Gastroesophageal sphincter (tissue), 4 donors: ENCODE results near the gene COA3. TPM values are rescaled to one million over a fixed set of nuclear protein-coding genes. Genes with fewer than 3 reads are reported as not detected.
A peak's percentile ranks its signal among the peaks of the same experiment; 100 is the strongest.
"Not testable (repeated sequence)": the region's sequence is repeated elsewhere in the genome, so short reads cannot be mapped to it uniquely, and the experiment has no call there.

Experiments
- ATAC-seq: fragments of 150-250 bp; one replicate; pipeline ENCODE4 v1.9.1; 2016; ENCODE audit warnings: mild to moderate bottlenecking, moderate library complexity
- H3K27ac ChIP-seq, 4 donors: fragments of 200-600 bp; sonication (generic) in 3 of 4; 1 replicate in 3 of 4; 2 replicates in 1 of 4; pipeline ENCODE4 v1.5.1; 2016 to 2019
- H3K27me3 ChIP-seq: fragments of 200-600 bp; sonication (generic); one replicate; pipeline ENCODE4 v1.5.1; 2019
- H3K36me3 ChIP-seq, 2 donors: fragments of 200-600 bp; sonication (generic); one replicate each; pipeline ENCODE4 v1.5.1; 2019; ENCODE audit warnings: control low read depth in 1 of 2
- H3K4me1 ChIP-seq, 3 donors: fragments of 200-600 bp; sonication (generic); 1 replicate in 2 of 3; 2 replicates in 1 of 3; pipeline ENCODE4 v1.5.1; 2016 to 2019; ENCODE audit warnings: control low read depth in 2 of 3
- H3K4me3 ChIP-seq, 2 donors: fragments of 200-600 bp; sonication (generic); one replicate each; pipeline ENCODE4 v1.5.1; 2019; ENCODE audit warnings: mild to moderate bottlenecking in 1 of 2, moderate library complexity in 1 of 2
- H3K9me3 ChIP-seq, 3 donors: fragments of 200-600 bp; sonication (generic); one replicate each; pipeline ENCODE4 v1.5.1; 2017 to 2019; ENCODE audit warnings: control low read depth in 2 of 3
- CTCF ChIP-seq, 4 experiments: fragments of 200-600 bp in 2 of 4; fragments of 450-650 bp in 2 of 4; sonication (generic) in 1 of 4; IDR thresholded peaks; one replicate each; pipeline ENCODE4 v1.5.1; 2017 to 2019; ENCODE audit warnings: antibody characterized with exemption in 4 of 4, mild to moderate bottlenecking in 2 of 4, moderate library complexity in 2 of 4
- EP300 ChIP-seq: sonication (generic); formaldehyde crosslinking; IDR thresholded peaks from one replicate; pipeline ENCODE4 v1.6.1; 2017; ENCODE audit warnings: antibody characterized with exemption, mild to moderate bottlenecking
- POLR2A ChIP-seq, 2 donors: fragments of 450-650 bp; IDR thresholded peaks; one replicate each; pipeline ENCODE4 v1.6.1; 2017; ENCODE audit warnings: antibody characterized with exemption in 2 of 2, mild to moderate bottlenecking in 2 of 2, moderate library complexity in 1 of 2
- POLR2AphosphoS5 ChIP-seq: sonication (generic); formaldehyde crosslinking; IDR thresholded peaks from one replicate; pipeline ENCODE4 v1.6.1; 2017; ENCODE audit warnings: antibody characterized with exemption
- WGBS, 2 donors: methylation state at CpG; one replicate each; pipeline ENCODE4 v1.1.5; 2018; ENCODE audit warnings: low coverage in 1 of 2; 5-methylcytosine and 5-hydroxymethylcytosine counted together
- total RNA-seq, 4 donors: library from RNA; depleted of rRNA; stranded (reverse); fragments of >200 nt; gene quantifications; one replicate each; pipeline ENCODE4 v1.1.0, GENCODE V29; 2016

The COA3 gene
- total RNA-seq, 4 donors from 2014 or later: 55.3 to 81.4 (median 66.8) TPM

- peak within 1 kb of the TSS; percentile 53 to 66 for H3K4me3 ChIP-seq
- WGBS, 2 donors: 0% methylated on average over 3 of the region's 39 CpGs
- H3K27ac ChIP-seq: peak within 1 kb of the TSS; percentile 31 to 93 (median 88)
- no peaks in the 10 kb centered on the region for H3K9me3 ChIP-seq
- ATAC-seq: peak; percentile 93
- peaks cover 0 to 36% of the 10 kb centered on the region in 2 donors for H3K36me3 ChIP-seq
- TF ChIP-seq CTCF (IDR thresholded peaks at IDR 0.05) (peak in 2 of 4 experiments; percentile 8 to 46), EP300 (no peak), POLR2AphosphoS5 (peak; percentile 77), POLR2A (IDR thresholded peaks at IDR 0.05) (peak; percentile 29 to 64)
- peaks cover 0 to 23% (median 5%) of the 10 kb centered on the region in 3 donors for H3K4me1 ChIP-seq
- no peaks in the 10 kb centered on the region for H3K27me3 ChIP-seq
These were observed 25.0 kb downstream of the COA3 start, which contains the start of gene VPS25 for GRCh38 chr17:42773290-42774035. Gene VPS25, plus strand, starts transcription at chr17:42773449. Its CDS starts 27 bp downstream, at chr17:42773476.

GRCh38 chr17:42772945-42773289, 25.6 kb downstream of the COA3 start:
- H3K4me1 ChIP-seq: peaks cover 0 to 23% (median 5%) of the 10 kb centered on the region in 3 donors
- H3K9me3 ChIP-seq: no peaks in the 10 kb centered on the region
- H3K36me3 ChIP-seq: peaks cover 0 to 31% of the 10 kb centered on the region in 2 donors
- peak overlapping the region; percentile 31 to 93 (median 88) for H3K27ac ChIP-seq
- 0 to 2% methylated on average over 3 of the region's 3 CpGs for WGBS, 2 donors
- peaks cover 3% of the 10 kb centered on the region for H3K27me3 ChIP-seq
- peak overlapping the region; percentile 53 to 66 for H3K4me3 ChIP-seq
- ATAC-seq: no peak
- no peak for TF ChIP-seq CTCF (IDR thresholded peaks at IDR 0.05)
- TF ChIP-seq POLR2A (IDR thresholded peaks at IDR 0.05): no peak
- TF ChIP-seq EP300: no peak
- no peak for TF ChIP-seq POLR2AphosphoS5

DNA sequence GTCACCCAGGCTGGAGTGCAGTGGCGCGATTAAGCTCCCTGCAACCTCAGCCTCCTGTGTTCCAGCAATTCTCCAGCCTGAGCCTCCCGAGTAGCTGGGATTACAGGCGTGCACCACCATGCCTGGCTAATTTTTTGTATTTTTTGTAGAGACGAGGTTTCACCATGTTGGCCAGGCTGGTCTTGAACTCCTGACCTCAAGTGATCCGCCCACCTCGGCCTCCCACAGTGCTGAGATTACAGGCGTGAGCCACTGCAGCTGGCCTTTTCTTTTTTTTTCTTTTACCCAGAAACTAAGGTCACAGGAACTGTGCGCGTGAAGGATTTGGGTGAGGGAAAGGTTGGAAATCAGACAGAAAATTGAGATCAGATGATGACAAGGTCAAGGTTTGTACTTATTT, 28.5 kb downstream of the COA3 start:
- not testable (repeated sequence) for H3K27ac ChIP-seq, ATAC-seq
- WGBS, 2 donors: 61 to 79% methylated on average over 7 to 10 of the region's 10 CpGs

GRCh38 chr17:42768006-42768405, 30.5 kb downstream of the COA3 start:
- ATAC-seq, H3K27ac ChIP-seq: not testable (repeated sequence)
- 65 to 78% methylated on average over 4 to 8 of the region's 9 CpGs for whole genome bisulfite sequencing, 2 donors

More for the DNA sequence above, 28.5 kb downstream of the COA3 start:
- not testable (repeated sequence) for H3K9me3 ChIP-seq, H3K36me3 ChIP-seq, H3K4me3 ChIP-seq
- peaks cover 0 to 22% (median 5%) of the 10 kb centered on the region in 3 donors for H3K4me1 ChIP-seq
- peaks cover 17% of the 10 kb centered on the region for H3K27me3 ChIP-seq

GRCh38 chr17:42767512-42767911, 31.0 kb downstream of the COA3 start:
- no peaks in the 10 kb centered on the region for H3K9me3 ChIP-seq
- H3K36me3 ChIP-seq: no peaks in the 10 kb centered on the region
- no peak for ATAC-seq
- no peak overlapping the region for H3K27ac ChIP-seq
- TF ChIP-seq POLR2AphosphoS5 (no peak), CTCF (IDR thresholded peaks at IDR 0.05) (no peak), EP300 (no peak), POLR2A (IDR thresholded peaks at IDR 0.05) (no peak)
- peaks cover 24% of the 10 kb centered on the region for H3K27me3 ChIP-seq
- no peak overlapping the region for H3K4me3 ChIP-seq
- peaks cover 0 to 14% (median 6%) of the 10 kb centered on the region in 3 donors for H3K4me1 ChIP-seq

More at GRCh38 chr17:42768006-42768405, 30.5 kb downstream of the COA3 start:
- H3K9me3 ChIP-seq, H3K4me3 ChIP-seq, H3K36me3 ChIP-seq: not testable (repeated sequence)
- Histone ChIP-seq H3K27me3 (peaks cover 19% of the 10 kb centered on the region), H3K4me1 (peaks cover 0 to 14% (median 3%) of the 10 kb centered on the region in 3 donors)

DNA sequence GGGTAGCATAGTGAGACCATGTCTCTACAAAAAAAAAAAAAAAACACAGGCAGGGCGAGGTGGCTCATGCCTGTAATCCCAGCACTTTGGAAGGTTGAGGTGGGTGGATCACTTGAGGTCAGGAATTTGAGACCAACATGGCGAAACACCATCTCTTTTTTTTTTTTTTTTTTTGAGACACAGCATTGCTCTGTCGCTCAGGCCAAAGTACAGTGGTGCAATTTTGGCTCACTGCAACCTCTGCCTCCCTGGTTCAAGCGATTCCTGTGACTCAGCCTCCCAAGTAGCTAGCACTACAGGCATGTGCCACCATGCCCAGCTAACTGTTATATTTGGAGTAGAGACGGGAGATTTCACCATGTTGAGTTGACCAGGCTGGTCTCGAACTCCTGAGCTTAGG, 32.4 kb downstream of the COA3 start:
- no peaks in the 10 kb centered on the region for H3K9me3 ChIP-seq
- H3K36me3 ChIP-seq: no peaks in the 10 kb centered on the region
- whole genome bisulfite sequencing, 2 donors: 73 to 75% methylated on average over 2 to 3 of the region's 6 CpGs
- H3K4me3 ChIP-seq: no peak overlapping the region
- TF ChIP-seq CTCF (IDR thresholded peaks at IDR 0.05): no peak
- TF ChIP-seq POLR2A (IDR thresholded peaks at IDR 0.05): no peak
- no peak for TF ChIP-seq EP300
- TF ChIP-seq POLR2AphosphoS5: no peak
- ATAC-seq: no peak
- H3K27me3 ChIP-seq: peaks cover 38% of the 10 kb centered on the region
- peaks cover 0 to 23% (median 10%) of the 10 kb centered on the region in 3 donors for H3K4me1 ChIP-seq
- H3K27ac ChIP-seq: no peak overlapping the region
